ENCODE measurements around the gene C11orf86. TPM values are rescaled to one million over a fixed set of nuclear protein-coding genes. Genes with fewer than 3 reads are reported as not detected.

The C11orf86 gene
- total and polyA plus RNA-seq, 2 donors (not counting 3 experiments of a cell fraction or from before 2014, with no cell fraction given), result not detected

GRCh38 chr11:66970371-66970806 lies 4.7 kb upstream of the C11orf86 start:
- dilution Hi-C loops (cut with MboI; ENCODE audit: extremely low pct_ligation_motif_present, low sequenced_read_pairs) (no loop called here), intact Hi-C loops (cut with micrococcal nuclease) (no loop called here)
- FAIRE-seq (no peak), DNase-seq (ENCODE audit: low read depth, low spot score) (no peak)
- CTCF ChIA-PET, result interaction anchor here (1.7 kb wide), 1 partner anchor 11 kb away, joined by 4 read pairs; the partner anchor contains the start of gene PC
- Histone ChIP-seq H2AFZ (ENCODE audit: low read depth, low read length) (no peak overlapping the region), H4K20me1 (replicated peaks; ENCODE audit: control insufficient read depth, extremely low read depth, insufficient read depth, low read length) (no peaks in the 10 kb centered on the region), H3K79me2 (ENCODE audit: control insufficient read depth, insufficient read depth, low read length) (no peaks in the 10 kb centered on the region), H3K9me3 (replicated peaks; ENCODE audit: control insufficient read depth, insufficient read depth, low read length) (no peaks in the 10 kb centered on the region), H3K4me1 (ENCODE audit: control insufficient read depth, extremely low read depth, insufficient read depth, low read length) (peaks cover 26% of the 10 kb centered on the region), H3K9ac (replicated peaks; ENCODE audit: extremely low read depth, insufficient read depth, low read length) (no peak overlapping the region), H3K4me2 (ENCODE audit: insufficient read depth, low read length) (no peak overlapping the region), H3K9me1 (replicated peaks; ENCODE audit: control insufficient read depth, extremely low read depth, insufficient read depth, low read length) (no peaks in the 10 kb centered on the region), H3K36me3 (ENCODE audit: control insufficient read depth in 2 of 2, extremely low read depth in 1 of 2, insufficient read depth in 2 of 2, low read length in 2 of 2) (no peaks in the 10 kb centered on the region), H3K4me3 (replicated peaks in 1 of 3; ENCODE audit: insufficient read depth in 1 of 3, low read depth in 1 of 3, low read length in 3 of 3) (no peak overlapping the region), H3K27me3 (ENCODE audit: control insufficient read depth in 2 of 2, insufficient read depth in 2 of 2, low read length in 2 of 2) (no peaks in the 10 kb centered on the region), H3K27ac (ENCODE audit: insufficient read depth, low read depth, low read length) (peak overlapping the region; percentile 69)
- TF ChIP-seq EZH2 (IDR thresholded peaks at IDR 0.05; ENCODE audit: borderline replicate concordance, low read depth, low read length, severe bottlenecking), result no peak
- TF ChIP-seq GATA2 (IDR thresholded peaks at IDR 0.05; ENCODE audit: insufficient read depth, insufficient read length, low read depth, low read length), result no peak
- no peak for TF ChIP-seq FOS (IDR thresholded peaks at IDR 0.05; ENCODE audit: borderline replicate concordance, insufficient read depth, low read length)
- no peak for TF ChIP-seq POLR2AphosphoS5 (IDR thresholded peaks at IDR 0.05; ENCODE audit: insufficient read depth, low read depth, low read length)
- TF ChIP-seq MYC (IDR thresholded peaks at IDR 0.05; ENCODE audit: low read depth, low read length), result no peak
- no peak for TF ChIP-seq CTCF (IDR thresholded peaks at IDR 0.05; ENCODE audit: extremely low read depth in 1 of 2, insufficient read depth in 1 of 2, low read depth in 1 of 2, low read length in 2 of 2)
- TF ChIP-seq POLR2A (IDR thresholded peaks at IDR 0.05; ENCODE audit: low read depth, low read length), result no peak
- TF ChIP-seq, protein P1, sequence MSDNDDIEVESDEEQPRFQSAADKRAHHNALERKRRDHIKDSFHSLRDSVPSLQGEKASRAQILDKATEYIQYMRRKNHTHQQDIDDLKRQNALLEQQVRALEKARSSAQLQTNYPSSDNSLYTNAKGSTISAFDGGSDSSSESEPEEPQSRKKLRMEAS (IDR thresholded peaks at IDR 0.05; ENCODE audit: insufficient read depth, insufficient read length), result no peak
- TF ChIP-seq JUN (IDR thresholded peaks at IDR 0.05; ENCODE audit: borderline replicate concordance, insufficient read depth, insufficient read length, low read depth), result no peak
- TSS peak; percentile 94 for BruUV-seq (replicated peaks)
- POLR2A ChIA-PET, result no interaction called here
